GM12892 (cell line): Measurements from ENCODE around the gene SRRM1.

Experiments used
- POLR2A ChIP-seq: IDR thresholded peaks from 2 replicates; pipeline ENCODE4 v1.6.1; 2011; ENCODE audit warnings: low read depth, low read length, control low read depth
- TAF1 ChIP-seq: IDR thresholded peaks from 2 replicates; pipeline ENCODE4 v1.6.1; 2011; ENCODE audit warnings: low read depth, mild to moderate bottlenecking, control low read depth, low read length, borderline replicate concordance

DNA sequence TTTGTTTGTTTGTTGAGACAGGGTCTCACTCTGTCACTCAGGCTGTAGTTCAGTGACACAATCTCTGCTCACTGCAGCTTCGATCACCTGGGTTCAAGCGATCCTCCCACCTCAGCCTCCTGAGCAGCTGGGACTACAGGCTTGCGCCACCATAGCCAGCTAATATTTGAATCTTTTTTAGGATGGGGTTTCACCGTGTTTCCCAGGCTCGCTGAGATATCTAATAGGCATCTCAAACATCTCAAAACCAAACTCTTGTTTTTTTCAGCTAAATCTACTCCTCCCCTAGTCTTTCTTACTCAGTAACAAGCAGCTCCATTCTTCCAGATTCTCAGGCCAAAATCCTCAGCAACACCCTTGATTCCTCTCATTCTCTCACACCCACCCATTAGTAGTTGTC is 22.0 kb upstream of the SRRM1 start:
- TF ChIP-seq TAF1 (no peak), POLR2A (no peak)
